DND-41 (cell line): ENCODE data around the gene LGALS7B.
A peak's percentile ranks its signal among the peaks of the same experiment; 100 is the strongest.

ENCODE experiments used
- ATAC-seq: fragments of 200-7000 bp; cut with Tn5 transposase; 3 replicates; pipeline ENCODE4 v1.9.1; 2021; ENCODE audit warnings: low read depth; ENCODE audit not compliant: insufficient read depth
- DNase-seq: peaks from one replicate; pipeline ENCODE4 v3.0.0-alpha.2; 2020
- H2AFZ ChIP-seq: 2 replicates; pipeline ENCODE4 v1.6.0; 2012; ENCODE audit warnings: low read depth, low read length
- H3K27ac ChIP-seq: 2 replicates; pipeline ENCODE4 v1.5.1; 2012; ENCODE audit warnings: low read length, inconsistent platforms
- H3K27me3 ChIP-seq: fragments of 200-600 bp; sonication (generic); 2 replicates; pipeline ENCODE4 v1.6.0; 2012; ENCODE audit warnings: low read length, mild to moderate bottlenecking, inconsistent platforms; ENCODE audit not compliant: insufficient read depth, poor library complexity
- H3K36me3 ChIP-seq: 2 replicates; pipeline ENCODE4 v1.5.1; 2012; ENCODE audit warnings: low read length, inconsistent platforms; ENCODE audit not compliant: insufficient read depth
- H3K4me1 ChIP-seq: 2 replicates; pipeline ENCODE4 v1.5.1; 2012; ENCODE audit warnings: mild to moderate bottlenecking, low read length; ENCODE audit not compliant: insufficient read depth
- H3K4me2 ChIP-seq: 2 replicates; pipeline ENCODE4 v1.6.0; 2012; ENCODE audit warnings: mild to moderate bottlenecking, moderate library complexity, low read length, inconsistent platforms; ENCODE audit not compliant: insufficient read depth
- H3K4me3 ChIP-seq, 2 experiments: fragments of 200-600 bp in 1 of 2; shearing (Covaris generic) in 1 of 2; 2 replicates each; pipeline ENCODE4 v1.5.1; 2012 to 2016; ENCODE audit warnings: inconsistent platforms in 2 of 2, low read length in 2 of 2, mild to moderate bottlenecking in 2 of 2, low read depth in 1 of 2, moderate library complexity in 1 of 2
- H3K79me2 ChIP-seq: 2 replicates; pipeline ENCODE4 v1.6.0; 2012; ENCODE audit warnings: low read length, inconsistent platforms; ENCODE audit not compliant: insufficient read depth
- H3K9ac ChIP-seq: 2 replicates; pipeline ENCODE4 v1.6.0; 2012; ENCODE audit warnings: low read depth, mild to moderate bottlenecking, inconsistent platforms, low read length, moderate library complexity
- H3K9me3 ChIP-seq: 2 replicates; pipeline ENCODE4 v1.5.1; 2012; ENCODE audit warnings: low read length, moderate library complexity, mild to moderate bottlenecking, inconsistent platforms; ENCODE audit not compliant: insufficient read depth, severe bottlenecking
- H4K20me1 ChIP-seq: 2 replicates; pipeline ENCODE4 v1.6.0; 2012; ENCODE audit warnings: low read length; ENCODE audit not compliant: insufficient read depth
- CTCF ChIP-seq: IDR thresholded peaks from 2 replicates; pipeline ENCODE4 v1.5.1; 2012; ENCODE audit warnings: borderline replicate concordance, low read length, moderate library complexity, mild to moderate bottlenecking; ENCODE audit not compliant: poor library complexity, severe bottlenecking; ENCODE audit errors: extremely low read depth
- EZH2 ChIP-seq: IDR thresholded peaks from 3 replicates; pipeline ENCODE4 v1.6.1; 2012; ENCODE audit warnings: borderline replicate concordance, low read depth, mild to moderate bottlenecking, moderate library complexity, low read length, inconsistent platforms; ENCODE audit not compliant: severe bottlenecking

Gene LGALS7B

GRCh38 chr19:38830039-38830733 lies 41.2 kb downstream of the LGALS7B start:
- Histone ChIP-seq H3K9ac (peak overlapping the region; percentile 75), H3K4me1 (peaks cover 21% of the 10 kb centered on the region), H3K4me3 (peak overlapping the region in 1 of 2 experiments; percentile 76; a peak in 1 of 4 replicates), H3K4me2 (peak overlapping the region; percentile 90), H3K27ac (no peak overlapping the region), H4K20me1 (no peaks in the 10 kb centered on the region), H3K79me2 (peaks cover 18% of the 10 kb centered on the region), H3K27me3 (no peaks in the 10 kb centered on the region), H3K36me3 (peaks cover 22% of the 10 kb centered on the region), H3K9me3 (no peaks in the 10 kb centered on the region), H2AFZ (no peak overlapping the region)
- TF ChIP-seq CTCF (no peak), EZH2 (no peak)
- DNase-seq (no peak), ATAC-seq (no peak)

- H3K27ac ChIP-seq: peak overlapping the region; percentile 93
- peaks cover 21% of the 10 kb centered on the region for H3K4me1 ChIP-seq
- H2AFZ ChIP-seq: peak overlapping the region; percentile 96
- peak overlapping the region; percentile 90 for H3K4me2 ChIP-seq
- peak overlapping the region; percentile 76 to 80 for H3K4me3 ChIP-seq
- no peaks in the 10 kb centered on the region for H3K9me3 ChIP-seq
- H3K9ac ChIP-seq: peak overlapping the region; percentile 75
- H4K20me1 ChIP-seq: no peaks in the 10 kb centered on the region
- peaks cover 32% of the 10 kb centered on the region for H3K36me3 ChIP-seq
- TF ChIP-seq EZH2 (no peak), CTCF (no peak)
- DNase-seq (no peak), ATAC-seq (peak; percentile 32)
- H3K79me2 ChIP-seq: peaks cover 18% of the 10 kb centered on the region
- H3K27me3 ChIP-seq: no peaks in the 10 kb centered on the region
These were observed 42.2 kb downstream of the LGALS7B start for GRCh38 chr19:38831142-38831605.

- Histone ChIP-seq H3K9me3 (no peaks in the 10 kb centered on the region), H3K4me3 (no peak overlapping the region), H4K20me1 (peaks cover 16% of the 10 kb centered on the region), H3K79me2 (peaks cover 18% of the 10 kb centered on the region), H3K4me1 (peaks cover 21% of the 10 kb centered on the region), H3K36me3 (peaks cover 40% of the 10 kb centered on the region), H3K27me3 (no peaks in the 10 kb centered on the region), H2AFZ (no peak overlapping the region), H3K4me2 (no peak overlapping the region), H3K9ac (no peak overlapping the region), H3K27ac (no peak overlapping the region)
- no peak for ATAC-seq
- no peak for DNase-seq
- TF ChIP-seq EZH2 (no peak), CTCF (no peak)
These were observed 44.1 kb downstream of the LGALS7B start for GRCh38 chr19:38833092-38833425.

GRCh38 chr19:38834104-38834490 lies 45.1 kb downstream of the LGALS7B start:
- H3K9ac ChIP-seq: no peak overlapping the region
- TF ChIP-seq EZH2: no peak
- TF ChIP-seq CTCF: no peak
- no peak overlapping the region for H2AFZ ChIP-seq
- H3K27ac ChIP-seq: no peak overlapping the region
- H3K36me3 ChIP-seq: peaks cover 50% of the 10 kb centered on the region
- no peak overlapping the region for H3K4me3 ChIP-seq
- peaks cover 21% of the 10 kb centered on the region for H3K79me2 ChIP-seq
- H3K4me2 ChIP-seq: no peak overlapping the region
- peaks cover 21% of the 10 kb centered on the region for H3K4me1 ChIP-seq
- H3K27me3 ChIP-seq: no peaks in the 10 kb centered on the region
- ATAC-seq (no peak), DNase-seq (no peak)
- H4K20me1 ChIP-seq: peaks cover 26% of the 10 kb centered on the region
- H3K9me3 ChIP-seq: no peaks in the 10 kb centered on the region
